ENCODE measurements around the gene BTBD7.
A peak's percentile ranks its signal among the peaks of the same experiment; 100 is the strongest.

The BTBD7 gene

GRCh38 chr14:93343797-93344196 is 11.0 kb upstream of the BTBD7 start:
- H3K4me3 ChIP-seq (ENCODE audit: low read length in 2 of 2), result no peak overlapping the region
- H3K4me1 ChIP-seq (ENCODE audit: control insufficient read depth, insufficient read depth, low read length), result no peaks in the 10 kb centered on the region
- H3K36me3 ChIP-seq (ENCODE audit: control insufficient read depth in 2 of 2, insufficient read depth in 2 of 2, low read length in 2 of 2), result no peaks in the 10 kb centered on the region
- H3K27ac ChIP-seq (ENCODE audit: low read length), result no peak overlapping the region
- no peak overlapping the region for H3K9ac ChIP-seq (ENCODE audit: low read length in 2 of 2)
- no peaks in the 10 kb centered on the region for H3K27me3 ChIP-seq (ENCODE audit: control insufficient read depth in 1 of 2, insufficient read depth in 2 of 2, low read length in 2 of 2)
- H3K9me3 ChIP-seq (ENCODE audit: control insufficient read depth in 2 of 2, low read length in 2 of 2), result no peaks in the 10 kb centered on the region

- Histone ChIP-seq H3K9me3 (ENCODE audit: control insufficient read depth in 2 of 2, low read length in 2 of 2) (no peaks in the 10 kb centered on the region), H3K4me3 (ENCODE audit: low read length in 2 of 2) (no peak overlapping the region), H3K4me1 (ENCODE audit: control insufficient read depth, insufficient read depth, low read length) (no peaks in the 10 kb centered on the region), H3K27me3 (ENCODE audit: control insufficient read depth in 1 of 2, insufficient read depth in 2 of 2, low read length in 2 of 2) (no peaks in the 10 kb centered on the region), H3K36me3 (ENCODE audit: control insufficient read depth in 2 of 2, insufficient read depth in 2 of 2, low read length in 2 of 2) (no peaks in the 10 kb centered on the region), H3K9ac (ENCODE audit: low read length in 2 of 2) (no peak overlapping the region), H3K27ac (ENCODE audit: low read length) (no peak overlapping the region)
Measured at GRCh38 chr14:93343266-93343665, 10.4 kb upstream of the BTBD7 start.

- Histone ChIP-seq H3K9ac (ENCODE audit: low read length in 2 of 2) (no peak overlapping the region), H3K4me1 (ENCODE audit: control insufficient read depth, insufficient read depth, low read length) (peaks cover 6% of the 10 kb centered on the region), H3K36me3 (ENCODE audit: control insufficient read depth in 2 of 2, insufficient read depth in 2 of 2, low read length in 2 of 2) (no peaks in the 10 kb centered on the region), H3K27ac (ENCODE audit: low read length) (no peak overlapping the region), H3K4me3 (ENCODE audit: low read length in 2 of 2) (no peak overlapping the region), H3K27me3 (ENCODE audit: control insufficient read depth in 1 of 2, insufficient read depth in 2 of 2, low read length in 2 of 2) (no peaks in the 10 kb centered on the region), H3K9me3 (ENCODE audit: control insufficient read depth in 2 of 2, low read length in 2 of 2) (no peaks in the 10 kb centered on the region)
Measured at GRCh38 chr14:93337884-93338283, 5.0 kb upstream of the BTBD7 start.

- Histone ChIP-seq H3K4me3 (ENCODE audit: low read length in 2 of 2) (no peak overlapping the region), H3K27ac (ENCODE audit: low read length) (no peak overlapping the region), H3K36me3 (ENCODE audit: control insufficient read depth in 2 of 2, insufficient read depth in 2 of 2, low read length in 2 of 2) (no peaks in the 10 kb centered on the region), H3K4me1 (ENCODE audit: control insufficient read depth, insufficient read depth, low read length) (peaks cover 6% of the 10 kb centered on the region), H3K27me3 (ENCODE audit: control insufficient read depth in 1 of 2, insufficient read depth in 2 of 2, low read length in 2 of 2) (no peaks in the 10 kb centered on the region), H3K9me3 (ENCODE audit: control insufficient read depth in 2 of 2, low read length in 2 of 2) (no peaks in the 10 kb centered on the region), H3K9ac (ENCODE audit: low read length in 2 of 2) (no peak overlapping the region)
Measured at GRCh38 chr14:93337143-93337753, 4.4 kb upstream of the BTBD7 start.

- Histone ChIP-seq H3K27me3 (ENCODE audit: control insufficient read depth in 1 of 2, insufficient read depth in 2 of 2, low read length in 2 of 2) (no peaks in the 10 kb centered on the region), H3K4me1 (ENCODE audit: control insufficient read depth, insufficient read depth, low read length) (peaks cover 11% of the 10 kb centered on the region), H3K4me3 (ENCODE audit: low read length in 2 of 2) (peak overlapping the region; percentile 94 to 97), H3K36me3 (ENCODE audit: control insufficient read depth in 2 of 2, insufficient read depth in 2 of 2, low read length in 2 of 2) (no peaks in the 10 kb centered on the region), H3K27ac (ENCODE audit: low read length) (peak overlapping the region; percentile 92), H3K9ac (ENCODE audit: low read length in 2 of 2) (peak overlapping the region; percentile 90), H3K9me3 (ENCODE audit: control insufficient read depth in 2 of 2, low read length in 2 of 2) (no peaks in the 10 kb centered on the region)
Measured at GRCh38 chr14:93333631-93334103, 831 bp upstream of the BTBD7 start.

- Histone ChIP-seq H3K27me3 (ENCODE audit: control insufficient read depth in 1 of 2, insufficient read depth in 2 of 2, low read length in 2 of 2) (no peaks in the 10 kb centered on the region), H3K9me3 (ENCODE audit: control insufficient read depth in 2 of 2, low read length in 2 of 2) (no peaks in the 10 kb centered on the region), H3K4me1 (ENCODE audit: control insufficient read depth, insufficient read depth, low read length) (peaks cover 11% of the 10 kb centered on the region), H3K36me3 (ENCODE audit: control insufficient read depth in 2 of 2, insufficient read depth in 2 of 2, low read length in 2 of 2) (no peaks in the 10 kb centered on the region), H3K4me3 (ENCODE audit: low read length in 2 of 2) (peak overlapping the region; percentile 80 to 94), H3K27ac (ENCODE audit: low read length) (peak overlapping the region; percentile 92), H3K9ac (ENCODE audit: low read length in 2 of 2) (peak overlapping the region; percentile 70 to 73)
Measured at GRCh38 chr14:93332397-93332852, 411 bp downstream of the BTBD7 start.

GRCh38 chr14:93331728-93332396 is 974 bp downstream of the BTBD7 start:
- Histone ChIP-seq H3K9ac (ENCODE audit: low read length in 2 of 2) (peak overlapping the region; percentile 70 to 73), H3K36me3 (ENCODE audit: control insufficient read depth in 2 of 2, insufficient read depth in 2 of 2, low read length in 2 of 2) (no peaks in the 10 kb centered on the region), H3K4me3 (ENCODE audit: low read length in 2 of 2) (peak overlapping the region; percentile 80 to 94), H3K4me1 (ENCODE audit: control insufficient read depth, insufficient read depth, low read length) (peaks cover 11% of the 10 kb centered on the region), H3K27me3 (ENCODE audit: control insufficient read depth in 1 of 2, insufficient read depth in 2 of 2, low read length in 2 of 2) (no peaks in the 10 kb centered on the region), H3K9me3 (ENCODE audit: control insufficient read depth in 2 of 2, low read length in 2 of 2) (no peaks in the 10 kb centered on the region), H3K27ac (ENCODE audit: low read length) (peak overlapping the region; percentile 92)

- Histone ChIP-seq H3K4me3 (ENCODE audit: low read length in 2 of 2) (peak overlapping the region in 1 of 2 donors; percentile 94), H3K9ac (ENCODE audit: low read length in 2 of 2) (peak overlapping the region in 1 of 2 donors; percentile 70), H3K36me3 (ENCODE audit: control insufficient read depth in 2 of 2, insufficient read depth in 2 of 2, low read length in 2 of 2) (no peaks in the 10 kb centered on the region), H3K27me3 (ENCODE audit: control insufficient read depth in 1 of 2, insufficient read depth in 2 of 2, low read length in 2 of 2) (no peaks in the 10 kb centered on the region), H3K27ac (ENCODE audit: low read length) (no peak overlapping the region), H3K9me3 (ENCODE audit: control insufficient read depth in 2 of 2, low read length in 2 of 2) (no peaks in the 10 kb centered on the region), H3K4me1 (ENCODE audit: control insufficient read depth, insufficient read depth, low read length) (peaks cover 11% of the 10 kb centered on the region)
Measured at GRCh38 chr14:93331002-93331727, 1.7 kb downstream of the BTBD7 start.

GRCh38 chr14:93330609-93331000 is 2.2 kb downstream of the BTBD7 start:
- H3K27ac ChIP-seq (ENCODE audit: low read length), result no peak overlapping the region
- H3K4me3 ChIP-seq (ENCODE audit: low read length in 2 of 2), result no peak overlapping the region
- no peak overlapping the region for H3K9ac ChIP-seq (ENCODE audit: low read length in 2 of 2)
- H3K9me3 ChIP-seq (ENCODE audit: control insufficient read depth in 2 of 2, low read length in 2 of 2), result no peaks in the 10 kb centered on the region
- H3K36me3 ChIP-seq (ENCODE audit: control insufficient read depth in 2 of 2, insufficient read depth in 2 of 2, low read length in 2 of 2), result no peaks in the 10 kb centered on the region
- no peaks in the 10 kb centered on the region for H3K27me3 ChIP-seq (ENCODE audit: control insufficient read depth in 1 of 2, insufficient read depth in 2 of 2, low read length in 2 of 2)
- H3K4me1 ChIP-seq (ENCODE audit: control insufficient read depth, insufficient read depth, low read length), result peaks cover 11% of the 10 kb centered on the region

GRCh38 chr14:93329965-93330608 is 2.7 kb downstream of the BTBD7 start:
- Histone ChIP-seq H3K9me3 (ENCODE audit: control insufficient read depth in 2 of 2, low read length in 2 of 2) (no peaks in the 10 kb centered on the region), H3K27ac (ENCODE audit: low read length) (no peak overlapping the region), H3K4me1 (ENCODE audit: control insufficient read depth, insufficient read depth, low read length) (peaks cover 11% of the 10 kb centered on the region), H3K9ac (ENCODE audit: low read length in 2 of 2) (no peak overlapping the region), H3K4me3 (ENCODE audit: low read length in 2 of 2) (no peak overlapping the region), H3K27me3 (ENCODE audit: control insufficient read depth in 1 of 2, insufficient read depth in 2 of 2, low read length in 2 of 2) (no peaks in the 10 kb centered on the region), H3K36me3 (ENCODE audit: control insufficient read depth in 2 of 2, insufficient read depth in 2 of 2, low read length in 2 of 2) (no peaks in the 10 kb centered on the region)
